SK-N-SH treated with all-trans-retinoic acid at 6 μM for 48 hours (cell line): Measurements from ENCODE around the gene TMEM59.

Experiments used
- ATAC-seq: fragments of 200-7000 bp; cut with Tn5 transposase; 3 replicates; pipeline ENCODE4 v1.9.1; 2020; ENCODE audit warnings: mild to moderate bottlenecking, moderate library complexity
- ARNTL ChIP-seq: fragments of 450-650 bp; formaldehyde crosslinking; IDR thresholded peaks from 2 replicates; pipeline ENCODE4 v1.5.0; 2020; ENCODE audit warnings: low read depth, mild to moderate bottlenecking, moderate library complexity, borderline replicate concordance
- BACH2 ChIP-seq: fragments of 250-450 bp; sonication (Bioruptor Pico); IDR thresholded peaks from 2 replicates; pipeline ENCODE4 v1.9.0; 2021; ENCODE audit warnings: mild to moderate bottlenecking, borderline replicate concordance
- CREB5 ChIP-seq: fragments of 250-450 bp; sonication (Bioruptor Pico); IDR thresholded peaks from 2 replicates; pipeline ENCODE4 v1.5.1; 2020; ENCODE audit warnings: low read depth, mild to moderate bottlenecking, moderate library complexity
- CSDC2 ChIP-seq: fragments of 250-450 bp; sonication (Bioruptor Pico); IDR thresholded peaks from 2 replicates; pipeline ENCODE4 v1.5.0; 2020; ENCODE audit warnings: mild to moderate bottlenecking, moderate library complexity
- ESRRG ChIP-seq: fragments of 250-450 bp; sonication (Bioruptor Pico); IDR thresholded peaks from 2 replicates; pipeline ENCODE4 v1.6.1; 2021; ENCODE audit warnings: mild to moderate bottlenecking
- GLIS3 ChIP-seq: fragments of 250-450 bp; sonication (Bioruptor Pico); IDR thresholded peaks from 2 replicates; pipeline ENCODE4 v1.5.0; 2020; ENCODE audit warnings: mild to moderate bottlenecking, moderate library complexity
- ISL1 ChIP-seq: fragments of 250-450 bp; sonication (Bioruptor Pico); IDR thresholded peaks from 2 replicates; pipeline ENCODE4 v2.1.2; 2022; ENCODE audit warnings: mild to moderate bottlenecking, moderate library complexity
- PATZ1 ChIP-seq: fragments of 250-450 bp; sonication (Bioruptor Pico); IDR thresholded peaks from 2 replicates; pipeline ENCODE4 v1.8.0; 2020; ENCODE audit warnings: mild to moderate bottlenecking, moderate library complexity, borderline replicate concordance
- POU6F1 ChIP-seq: fragments of 250-450 bp; sonication (Bioruptor Pico); IDR thresholded peaks from 2 replicates; pipeline ENCODE4 v1.8.0; 2021; ENCODE audit warnings: low read depth, mild to moderate bottlenecking, moderate library complexity, borderline replicate concordance
- PPARA ChIP-seq: fragments of 250-450 bp; sonication (Bioruptor Pico); IDR thresholded peaks from 2 replicates; pipeline ENCODE4 v1.5.0; 2020; ENCODE audit warnings: mild to moderate bottlenecking, borderline replicate concordance
- RARB ChIP-seq: fragments of 250-450 bp; sonication (Bioruptor Pico); IDR thresholded peaks from 2 replicates; pipeline ENCODE4 v1.8.0; 2021; ENCODE audit warnings: mild to moderate bottlenecking, moderate library complexity
- SNAI2 ChIP-seq: fragments of 250-450 bp; sonication (Bioruptor Pico); IDR thresholded peaks from 2 replicates; pipeline ENCODE4 v1.5.0; 2020; ENCODE audit warnings: mild to moderate bottlenecking, moderate library complexity
- TOX ChIP-seq: fragments of 250-450 bp; sonication (Bioruptor Pico); IDR thresholded peaks from 2 replicates; pipeline ENCODE4 v1.8.0; 2021; ENCODE audit warnings: mild to moderate bottlenecking, moderate library complexity, borderline replicate concordance
- TSHZ2 ChIP-seq: fragments of 250-450 bp; sonication (Bioruptor Pico); IDR thresholded peaks from 2 replicates; pipeline ENCODE4 v1.5.0; 2020; ENCODE audit warnings: mild to moderate bottlenecking, moderate library complexity
- ZC3H10 ChIP-seq: fragments of 250-450 bp; sonication (Bioruptor Pico); IDR thresholded peaks from 2 replicates; pipeline ENCODE4 v1.5.1; 2021; ENCODE audit warnings: mild to moderate bottlenecking, moderate library complexity
- ZFP3 ChIP-seq: fragments of 250-450 bp; sonication (Bioruptor Pico); IDR thresholded peaks from 2 replicates; pipeline ENCODE4 v1.5.0; 2020; ENCODE audit warnings: mild to moderate bottlenecking, moderate library complexity
- ZFP30 ChIP-seq: fragments of 450-650 bp; formaldehyde crosslinking; IDR thresholded peaks from 2 replicates; pipeline ENCODE4 v1.5.0; 2022; ENCODE audit warnings: mild to moderate bottlenecking, moderate library complexity
- ZNF565 ChIP-seq: fragments of 450-650 bp; formaldehyde crosslinking; conservative IDR thresholded peaks from 2 replicates; pipeline ENCODE4 v1.5.0; 2020; ENCODE audit warnings: low read depth, mild to moderate bottlenecking, moderate library complexity
- ZNF70 ChIP-seq: fragments of 450-650 bp; formaldehyde crosslinking; IDR thresholded peaks from 2 replicates; pipeline ENCODE4 v1.5.0; 2020; ENCODE audit warnings: mild to moderate bottlenecking, moderate library complexity
- ZNF8 ChIP-seq: fragments of 450-650 bp; formaldehyde crosslinking; IDR thresholded peaks from 2 replicates; pipeline ENCODE4 v1.5.0; 2020; ENCODE audit warnings: mild to moderate bottlenecking, moderate library complexity

Gene TMEM59

GRCh38 chr1:53986458-53986857, 66.5 kb downstream of the TMEM59 start:
- no peak for ATAC-seq
- TF ChIP-seq PATZ1 (CRISPR knock-in tag) (no peak), ZNF70 (no peak), GLIS3 (CRISPR knock-in tag) (no peak), ZNF8 (CRISPR knock-in tag) (no peak), BACH2 (CRISPR knock-in tag) (no peak), CREB5 (no peak), CSDC2 (CRISPR knock-in tag) (no peak), ZNF565 (CRISPR knock-in tag) (no peak), ARNTL (CRISPR knock-in tag) (no peak), ZFP3 (no peak), TOX (no peak)

- TF ChIP-seq PPARA (no peak), ZC3H10 (CRISPR knock-in tag) (no peak), ZNF70 (no peak), TSHZ2 (CRISPR knock-in tag) (no peak), ZNF565 (CRISPR knock-in tag) (no peak), PATZ1 (CRISPR knock-in tag) (no peak)
- no peak for ATAC-seq
Observed at GRCh38 chr1:53984726-53985125, 68.3 kb downstream of the TMEM59 start.

- ATAC-seq: no peak
- TF ChIP-seq SNAI2 (CRISPR knock-in tag): no peak
- no peak for TF ChIP-seq ZNF565 (CRISPR knock-in tag)
- no peak for TF ChIP-seq ARNTL (CRISPR knock-in tag)
- no peak for TF ChIP-seq ISL1 (CRISPR knock-in tag)
- TF ChIP-seq BACH2 (CRISPR knock-in tag): no peak
- TF ChIP-seq POU6F1 (CRISPR knock-in tag): no peak
- no peak for TF ChIP-seq ZC3H10 (CRISPR knock-in tag)
- TF ChIP-seq ZFP3: no peak
Observed at GRCh38 chr1:53982763-53983104, 70.3 kb downstream of the TMEM59 start.

- ATAC-seq: no peak
- TF ChIP-seq TSHZ2 (CRISPR knock-in tag) (no peak), ISL1 (CRISPR knock-in tag) (no peak), ARNTL (CRISPR knock-in tag) (no peak), RARB (CRISPR knock-in tag) (no peak), ZFP30 (CRISPR knock-in tag) (no peak), TOX (no peak), POU6F1 (CRISPR knock-in tag) (no peak), ESRRG (CRISPR knock-in tag) (no peak)
Observed at GRCh38 chr1:53982034-53982762, 70.8 kb downstream of the TMEM59 start.
